Pancreas (tissue), 10 donors: ENCODE measurements around the gene BCKDHB. TPM values are rescaled to one million over a fixed set of nuclear protein-coding genes. Genes with fewer than 3 reads are reported as not detected.

ENCODE experiments used
- ATAC-seq, 4 donors: fragments of 200-7000 bp; cut with Tn5 transposase; one replicate each; pipeline versions ENCODE4 v1.8.0 to v1.9.1; 2020; ENCODE audit warnings: mild to moderate bottlenecking in 4 of 4, moderate library complexity in 4 of 4
- DNase-seq, 6 donors: peaks; one replicate each; pipeline ENCODE4 v3.0.0-alpha.2; 2020
- FAIRE-seq: peaks from 2 replicates; lab custom pipeline; 2012; peaks lifted over from hg19 to GRCh38; lab: Jason Lieb, UNC
- H3K27ac ChIP-seq, 4 donors: fragments of 200-600 bp; sonication (generic); 1 replicate in 3 of 4; 2 replicates in 1 of 4; pipeline versions ENCODE4 v1.5.0 to v1.8.0; 2020
- H3K27me3 ChIP-seq, 4 donors: fragments of 200-600 bp; one replicate each; pipeline ENCODE4 v1.8.0; 2021
- H3K36me3 ChIP-seq, 3 donors: fragments of 200-600 bp; sonication (generic) in 1 of 3; one replicate each; pipeline versions ENCODE4 v1.5.0 to v1.8.0; 2020 to 2021
- H3K4me1 ChIP-seq, 3 donors: fragments of 200-600 bp; one replicate each; pipeline ENCODE4 v1.8.0; 2021
- H3K4me3 ChIP-seq, 4 donors: fragments of 200-600 bp; sonication (generic) in 2 of 4; one replicate each; pipeline versions ENCODE4 v1.5.0 to v1.8.0; 2020 to 2021
- H3K9me3 ChIP-seq, 4 donors: fragments of 200-600 bp; one replicate each; pipeline ENCODE4 v1.8.0; 2021
- CTCF ChIP-seq, 4 donors: fragments of 200-600 bp; sonication (generic) in 3 of 4; IDR thresholded peaks; one replicate each; pipeline versions ENCODE4 v1.5.0 to v1.8.0; 2021; ENCODE audit warnings: antibody characterized with exemption in 4 of 4
- WGBS, 2 donors: extraction: QIAGEN DNeasy Blood & Tissue Kit; methylation state at CpG; one replicate each; pipeline ENCODE4 v1.1.7; 2013; 5-methylcytosine and 5-hydroxymethylcytosine counted together
- intact Hi-C, 3 donors: fragments of 100-400 bp; cut with DNase I; formaldehyde crosslinking; loops; one replicate each; pipeline versions ENCODE4 v1.11.1 to v1.14.2; 2022
- polyA plus RNA-seq, 2 donors: library from polyadenylated mRNA; stranded (reverse); fragments of 200-250 nt; gene quantifications; one replicate each; pipeline ENCODE4 v1.2.3, GENCODE V29; 2013
- total RNA-seq, 6 donors: library from RNA; stranded (reverse); fragmentation: NEBNext Ultra II Directional in 4 of 6; extraction: Animal tissue kit (Norgen Biotek cat#: 25700) in 4 of 6; gene quantifications; one replicate each; pipeline versions ENCODE4 v1.2.1 to v1.2.4, GENCODE V29; 2021 to 2023
- donor health status: healthy with polysubstance abuse.
- donor health status: DM: no; HTN: no; CAD: no; lungs with moderate emphysema.
- donor health status: DM: no; HTN: no; CAD: no.
- donor health status: control.
- donor health status: control.
- donor health status: Bipolar disorder and iron deficiency.
- donor health status: DM: yes; HTN: yes; CAD: no.
- donor health status: DM: no; HTN: no; CAD: no.
- donor health status: DM: no; HTN: no; CAD: no.
- donor health status: DM: yes; HTN: yes; CAD: no.

Gene BCKDHB
- total and polyA plus RNA-seq, 8 donors = 4.8 to 16.8 (median 10.5) TPM

GRCh38 chr6:80134065-80134464 lies 27.6 kb downstream of the BCKDHB start:
- Histone ChIP-seq H3K36me3 (peaks cover 0 to 7% (median 0%) of the 10 kb centered on the region in 3 donors), H3K4me3 (no peak overlapping the region), H3K4me1 (no peaks in the 10 kb centered on the region), H3K27me3 (no peaks in the 10 kb centered on the region), H3K9me3 (no peaks in the 10 kb centered on the region), H3K27ac (no peak overlapping the region)
- FAIRE-seq = no peak
- 89% methylated on average over 1 of the region's 1 CpG for WGBS, 2 donors
- intact Hi-C loops = no loop called here
- DNase-seq = no peak
- no peak for ATAC-seq
- no peak for TF ChIP-seq CTCF (IDR thresholded peaks at IDR 0.05)

GRCh38 chr6:80142586-80142985 lies 36.1 kb downstream of the BCKDHB start:
- no peak for DNase-seq
- H3K9me3 ChIP-seq = no peaks in the 10 kb centered on the region
- peaks cover 0 to 4% (median 0%) of the 10 kb centered on the region in 3 donors for H3K36me3 ChIP-seq
- peaks cover 0 to 10% (median 4%) of the 10 kb centered on the region in 3 donors for H3K4me1 ChIP-seq
- no peak overlapping the region for H3K4me3 ChIP-seq
- no peaks in the 10 kb centered on the region for H3K27me3 ChIP-seq
- ATAC-seq = no peak
- H3K27ac ChIP-seq = no peak overlapping the region
- WGBS, 2 donors = 77 to 89% methylated on average over 1 of the region's 1 CpG
- no peak for FAIRE-seq
- TF ChIP-seq CTCF (IDR thresholded peaks at IDR 0.05) = no peak
- intact Hi-C loops = no loop called here

DNA sequence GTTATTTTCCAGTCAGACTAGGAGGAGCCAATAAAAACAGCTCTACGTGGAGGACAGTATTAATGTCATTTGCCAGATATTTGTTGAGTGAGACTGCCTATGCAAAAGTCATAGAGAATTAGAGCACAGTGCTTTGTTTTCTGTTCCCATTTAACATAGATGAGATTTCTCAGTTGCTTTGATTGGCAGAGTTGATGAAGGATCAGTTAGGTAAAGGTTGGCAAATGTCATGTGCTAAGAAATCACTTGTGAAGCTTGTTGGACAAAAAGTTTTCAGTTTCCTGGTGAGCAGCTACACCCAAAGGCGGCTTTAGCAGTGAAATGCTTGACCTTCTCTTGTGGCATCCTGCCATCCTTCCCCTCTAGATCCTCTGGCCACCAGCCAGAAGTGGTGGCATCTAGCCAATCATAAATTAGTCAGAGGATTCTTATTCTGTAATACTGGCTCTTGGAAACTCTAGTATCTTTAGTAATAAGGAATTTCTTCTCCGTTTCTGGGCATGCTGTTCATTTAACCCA lies 37.0 kb downstream of the BCKDHB start:
- no peak overlapping the region for H3K4me3 ChIP-seq
- DNase-seq (peak in 5 of 6 donors; percentile 30 to 62 (median 40)), FAIRE-seq (no peak), ATAC-seq (peak in 3 of 4 donors; percentile 42 to 74 (median 51))
- H3K4me1 ChIP-seq = peaks cover 0 to 10% (median 4%) of the 10 kb centered on the region in 3 donors
- H3K27me3 ChIP-seq = no peaks in the 10 kb centered on the region
- peaks cover 0 to 4% (median 0%) of the 10 kb centered on the region in 3 donors for H3K36me3 ChIP-seq
- H3K9me3 ChIP-seq = no peaks in the 10 kb centered on the region
- TF ChIP-seq CTCF (IDR thresholded peaks at IDR 0.05) = no peak
- intact Hi-C loops = no loop called here
- H3K27ac ChIP-seq = no peak overlapping the region
- 44 to 52% methylated on average over 3 of the region's 3 CpGs for WGBS, 2 donors

- Histone ChIP-seq H3K4me1 (peaks cover 0 to 10% (median 4%) of the 10 kb centered on the region in 3 donors), H3K27me3 (no peaks in the 10 kb centered on the region), H3K36me3 (peaks cover 0 to 4% (median 0%) of the 10 kb centered on the region in 3 donors), H3K27ac (no peak overlapping the region), H3K4me3 (no peak overlapping the region), H3K9me3 (no peaks in the 10 kb centered on the region)
- FAIRE-seq = no peak
- no peak for DNase-seq
- no peak for TF ChIP-seq CTCF (IDR thresholded peaks at IDR 0.05)
- no peak for ATAC-seq
- 88 to 92% methylated on average over 4 of the region's 4 CpGs for WGBS, 2 donors
- intact Hi-C loops = no loop called here
Observed at GRCh38 chr6:80144753-80145315, 38.4 kb downstream of the BCKDHB start.

DNA sequence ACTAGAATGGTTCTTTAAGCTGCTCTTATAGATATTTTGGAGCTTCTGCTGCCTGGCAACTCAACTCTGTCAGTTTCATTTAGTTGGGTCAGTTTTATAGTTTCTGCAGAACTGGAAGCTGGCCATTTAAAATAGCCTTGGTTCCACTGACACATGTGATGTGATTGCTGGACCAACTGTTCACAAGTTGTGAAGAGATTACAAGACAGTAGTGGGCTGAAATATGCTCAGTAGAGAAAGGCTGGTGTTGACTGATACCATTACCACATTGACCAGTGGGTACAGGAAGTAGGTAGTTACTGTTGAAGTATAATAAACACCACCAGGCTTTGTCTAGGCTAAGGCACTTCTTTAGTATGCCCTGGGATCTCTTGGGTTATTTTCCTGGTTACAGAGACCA lies 39.0 kb downstream of the BCKDHB start:
- H3K4me3 ChIP-seq = no peak overlapping the region
- ATAC-seq (no peak), DNase-seq (no peak), FAIRE-seq (no peak)
- H3K27ac ChIP-seq = no peak overlapping the region
- peaks cover 0 to 10% (median 4%) of the 10 kb centered on the region in 3 donors for H3K4me1 ChIP-seq
- no peak for TF ChIP-seq CTCF (IDR thresholded peaks at IDR 0.05)
- intact Hi-C loops = no loop called here
- H3K9me3 ChIP-seq = no peaks in the 10 kb centered on the region
- peaks cover 0 to 4% (median 0%) of the 10 kb centered on the region in 3 donors for H3K36me3 ChIP-seq
- no peaks in the 10 kb centered on the region for H3K27me3 ChIP-seq
